A549 (cell line): ENCODE results near the gene NEU4. TPM values are rescaled to one million over a fixed set of nuclear protein-coding genes. Genes with fewer than 3 reads are reported as not detected.
A peak's percentile ranks its signal among the peaks of the same experiment; 100 is the strongest.

Experiments used
- ATAC-seq, 2 experiments: fragments of 200-7000 bp in 1 of 2; fragments of >200 bp in 1 of 2; cut with Nextera tagmentation in 1 of 2; cut with Tn5 transposase in 1 of 2; 3 replicates each; pipeline versions ENCODE4 v1.8.0 to v1.9.1; 2018 to 2020; ENCODE audit warnings: mild to moderate bottlenecking in 1 of 2, moderate library complexity in 1 of 2
- CTCF ChIA-PET: fragments of 300-600 bp; sonication (Branson Sonifier 250); formaldehyde crosslinking; extraction: SDS; loops from one replicate; lab custom pipeline; 2021; ENCODE audit warnings: antibody characterized with exemption, inconsistent platforms; lab: Yijun Ruan, JAX
- POLR2A ChIA-PET: fragments of 350-600 bp; formaldehyde crosslinking; extraction: SDS; loops from one replicate; lab custom pipeline; 2021; ENCODE audit warnings: antibody characterized with exemption, inconsistent platforms; lab: Yijun Ruan, JAX
- DNase-seq, 2 experiments: peaks; one replicate each; pipeline versions ENCODE4 v3.0.0 to v3.0.0-alpha.2; 2011 to 2016; ENCODE audit warnings: low read depth in 1 of 2, low spot score in 1 of 2
- FAIRE-seq: peaks from 2 replicates; lab custom pipeline; 2011; peaks lifted over from hg19 to GRCh38; lab: Jason Lieb, UNC
- H3K27ac ChIP-seq, 2 experiments: fragments of >200 bp; sonication (Bioruptor Twin); formaldehyde crosslinking; 3 replicates each; pipeline ENCODE4 v1.5.1; 2016 to 2017
- H3K4me1 ChIP-seq: fragments of >200 bp; sonication (Bioruptor Twin); formaldehyde crosslinking; 3 replicates; pipeline ENCODE4 v1.6.1; 2016
- H3K4me2 ChIP-seq: fragments of >200 bp; sonication (Bioruptor Twin); formaldehyde crosslinking; 3 replicates; pipeline ENCODE4 v1.6.1; 2016
- H3K4me3 ChIP-seq: fragments of >200 bp; sonication (Bioruptor Twin); formaldehyde crosslinking; 3 replicates; pipeline ENCODE4 v1.5.1; 2016
- H3K9me3 ChIP-seq: fragments of >200 bp; sonication (Bioruptor Twin); formaldehyde crosslinking; 3 replicates; pipeline ENCODE4 v1.6.1; 2016
- BHLHE40 ChIP-seq: IDR thresholded peaks from 2 replicates; pipeline ENCODE4 v1.6.1; 2012; ENCODE audit warnings: low read depth, low read length, inconsistent platforms
- CBX2 ChIP-seq: fragments of 200-600 bp; sonication (generic); IDR thresholded peaks from 2 replicates; pipeline ENCODE4 v1.6.1; 2016; ENCODE audit warnings: low read depth, mild to moderate bottlenecking, borderline replicate concordance
- CBX8 ChIP-seq: fragments of 200-600 bp; sonication (generic); IDR thresholded peaks from 2 replicates; pipeline ENCODE4 v1.6.1; 2016
- CEBPB ChIP-seq, 2 experiments: fragments of >200 bp in 1 of 2; sonication (Bioruptor Twin) in 1 of 2; formaldehyde crosslinking in 1 of 2; IDR thresholded peaks; 2 replicates each; pipeline ENCODE4 v1.6.1; 2012 to 2016
- CHD4 ChIP-seq: fragments of 200-600 bp; sonication (generic); IDR thresholded peaks from 2 replicates; pipeline ENCODE4 v1.6.1; 2016; ENCODE audit warnings: antibody characterized with exemption, mild to moderate bottlenecking, borderline replicate concordance
- FOSL2 ChIP-seq, 2 experiments: fragments of 450-650 bp in 1 of 2; fragments of >200 bp in 1 of 2; sonication (Bioruptor Twin) in 1 of 2; formaldehyde crosslinking; IDR thresholded peaks; 2 replicates each; pipeline versions ENCODE4 v1.5.0 to v1.6.1; 2016 to 2020; ENCODE audit warnings: mild to moderate bottlenecking in 1 of 2, moderate library complexity in 1 of 2
- HEYL ChIP-seq: fragments of 250-450 bp; sonication (Bioruptor Pico); IDR thresholded peaks from 2 replicates; pipeline ENCODE4 v1.8.0; 2021; ENCODE audit warnings: mild to moderate bottlenecking, moderate library complexity
- HOXA7 ChIP-seq: fragments of 250-450 bp; sonication (Bioruptor Pico); IDR thresholded peaks from 2 replicates; pipeline ENCODE4 v1.5.0; 2020; ENCODE audit warnings: mild to moderate bottlenecking, moderate library complexity
- HOXB13 ChIP-seq: fragments of 250-450 bp; sonication (Bioruptor Pico); IDR thresholded peaks from 2 replicates; pipeline ENCODE4 v1.5.0; 2020; ENCODE audit warnings: low read depth, mild to moderate bottlenecking, moderate library complexity
- HOXB5 ChIP-seq: fragments of 250-450 bp; sonication (Bioruptor Pico); IDR thresholded peaks from 2 replicates; pipeline ENCODE4 v1.5.0; 2020; ENCODE audit warnings: mild to moderate bottlenecking, moderate library complexity
- KDM1A ChIP-seq: fragments of 200-600 bp; sonication (generic); IDR thresholded peaks from 2 replicates; pipeline ENCODE4 v1.6.1; 2016; ENCODE audit warnings: low read depth, mild to moderate bottlenecking
- NR3C1 ChIP-seq: fragments of >200 bp; sonication (Bioruptor Twin); formaldehyde crosslinking; IDR thresholded peaks from 3 replicates; pipeline ENCODE4 v1.6.1; 2017
- POLR2A ChIP-seq: IDR thresholded peaks from 2 replicates; pipeline ENCODE4 v1.6.1; 2012; ENCODE audit warnings: mild to moderate bottlenecking, low read length
- RFX5 ChIP-seq: fragments of 450-650 bp; IDR thresholded peaks from 2 replicates; pipeline ENCODE4 v1.7.1; 2014; ENCODE audit warnings: antibody characterized with exemption, mild to moderate bottlenecking, moderate library complexity
- RNF2 ChIP-seq: fragments of 200-600 bp; sonication (generic); IDR thresholded peaks from 2 replicates; pipeline ENCODE4 v1.6.1; 2016; ENCODE audit warnings: low read depth, mild to moderate bottlenecking, antibody characterized with exemption, moderate library complexity, borderline replicate concordance
- SREBF2 ChIP-seq: fragments of 450-650 bp; IDR thresholded peaks from 2 replicates; pipeline ENCODE4 v1.6.1; 2014; ENCODE audit warnings: mild to moderate bottlenecking, moderate library complexity
- TFCP2L1 ChIP-seq: fragments of 250-450 bp; sonication (Bioruptor Pico); IDR thresholded peaks from 2 replicates; pipeline ENCODE4 v1.5.0; 2021; ENCODE audit warnings: mild to moderate bottlenecking
- TP53 ChIP-seq: fragments of 250-450 bp; sonication (Bioruptor Pico); IDR thresholded peaks from 2 replicates; pipeline ENCODE4 v1.5.0; 2021; ENCODE audit warnings: mild to moderate bottlenecking, moderate library complexity
- ZC3H11A ChIP-seq: fragments of 450-650 bp; IDR thresholded peaks from 2 replicates; pipeline ENCODE4 v1.6.1; 2014; ENCODE audit warnings: antibody characterized with exemption, mild to moderate bottlenecking
- ZFP36 ChIP-seq: fragments of 450-650 bp; IDR thresholded peaks from 2 replicates; pipeline ENCODE4 v1.6.1; 2014; ENCODE audit warnings: borderline replicate concordance; ENCODE audit not compliant: partially characterized antibody
- ZSCAN20 ChIP-seq: fragments of 250-450 bp; sonication (Bioruptor Pico); IDR thresholded peaks from 2 replicates; pipeline ENCODE4 v1.8.0; 2022; ENCODE audit warnings: mild to moderate bottlenecking, moderate library complexity
- WGBS: methylation state at CpG from one replicate; pipeline ENCODE4 v1.1.6; 2017; ENCODE audit errors: missing lambda C conversion rate; 5-methylcytosine and 5-hydroxymethylcytosine counted together
- polyA plus RNA-seq, 4 experiments: library from polyadenylated mRNA; depleted of rRNA in 3 of 4; stranded (reverse); fragments of >200 nt; fragmentation: RNase III in 1 of 4; extraction: RNeasy Plus Mini Kit Qiagen cat#74134 plus additional on column Dnase treatment in 1 of 4; gene quantifications; 2 replicates in 3 of 4; 3 replicates in 1 of 4; pipeline ENCODE4 v1.2.3, GENCODE V29; 2011 to 2017
- TF ChIP-seq, protein P1 (sequence below): fragments of 250-450 bp; sonication (Bioruptor Pico); IDR thresholded peaks from 2 replicates; pipeline ENCODE4 v1.5.0; 2021; ENCODE audit warnings: mild to moderate bottlenecking, moderate library complexity, borderline replicate concordance
- TF ChIP-seq, protein P2 (sequence below): IDR thresholded peaks from 2 replicates; pipeline ENCODE4 v1.6.1; 2012; ENCODE audit warnings: low read depth, borderline replicate concordance
- TF ChIP-seq, protein P3 (sequence below): fragments of 150-350 bp; IDR thresholded peaks from 2 replicates; pipeline ENCODE4 v1.6.1; 2014; ENCODE audit warnings: low read depth, mild to moderate bottlenecking, low read length
- TF ChIP-seq, protein P4 (sequence below): fragments of >200 bp; sonication (Bioruptor Twin); formaldehyde crosslinking; IDR thresholded peaks from 3 replicates; pipeline ENCODE4 v1.6.1; 2016

The NEU4 gene
- polyA plus RNA-seq, 2 of the 4 experiments (the other 2 are of a cell fraction), result 0.13 to 0.19 TPM

DNA sequence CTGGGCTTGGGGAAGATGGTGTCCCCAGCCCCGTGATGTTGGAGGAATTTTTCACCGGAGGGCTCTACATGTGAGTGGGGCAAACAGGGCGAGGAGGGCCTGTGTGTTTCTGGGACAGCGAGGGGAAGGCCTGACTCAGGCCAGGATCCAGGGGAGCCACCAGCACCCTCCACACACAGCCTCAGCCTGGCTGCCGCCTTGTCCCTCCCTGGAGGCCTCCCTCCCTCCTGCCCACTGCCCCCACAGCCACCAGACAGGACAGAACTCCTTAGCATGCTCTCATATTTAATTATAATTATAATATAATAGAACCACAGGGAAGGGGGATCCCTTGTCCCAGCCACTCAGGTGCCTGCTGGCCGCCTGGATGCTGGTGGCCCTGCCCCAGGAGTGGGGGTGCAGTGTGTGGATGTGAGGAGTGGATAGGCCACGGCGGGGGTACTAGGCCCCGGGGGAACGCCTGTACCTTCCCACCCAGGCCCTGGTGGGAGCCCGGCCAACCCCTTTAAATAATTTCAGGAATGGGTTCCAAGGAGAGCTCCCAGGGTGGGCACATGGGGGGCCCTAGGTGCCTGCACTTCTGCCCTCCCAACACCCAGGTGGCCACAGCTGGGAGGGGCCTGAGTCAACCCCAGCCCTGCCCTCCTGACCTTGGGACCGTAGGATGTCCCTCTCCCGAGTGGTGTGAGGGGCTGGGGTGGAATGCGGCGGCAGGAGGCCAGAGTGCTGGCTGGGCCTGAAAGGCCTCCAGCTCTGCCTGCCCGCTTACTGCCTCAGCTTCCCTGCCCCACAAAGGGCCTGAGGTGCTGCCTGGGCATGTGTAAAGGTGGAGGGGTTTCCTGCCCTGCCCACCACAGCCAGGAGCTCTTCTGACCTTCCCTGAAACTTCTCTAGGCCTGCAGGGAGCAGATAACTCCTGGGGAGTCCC, 40.9 kb downstream of the NEU4 start:
- 65% methylated on average over 16 of the region's 16 CpGs for WGBS
- no peaks in the 10 kb centered on the region; the same call in 2 of the 3 replicates for H3K4me1 ChIP-seq
- POLR2A ChIA-PET, result no interaction called here
- TF ChIP-seq BHLHE40 (no peak), FOSL2 (IDR thresholded peaks at IDR 0.05) (no peak), FOSL2 (CRISPR knock-in tag; IDR thresholded peaks at IDR 0.05) (no peak)
- no peaks in the 10 kb centered on the region for H3K9me3 ChIP-seq
- DNase-seq (no peak), FAIRE-seq (no peak), ATAC-seq (no peak)
- CTCF ChIA-PET, result interaction anchor here (1.0 kb wide), 1 partner anchor 29 kb away, joined by 3 read pairs; no protein-coding TSS in a partner anchor
- no peak overlapping the region for H3K4me3 ChIP-seq
- H3K4me2 ChIP-seq, result no peak overlapping the region
- H3K27ac ChIP-seq, result no peak overlapping the region

DNA sequence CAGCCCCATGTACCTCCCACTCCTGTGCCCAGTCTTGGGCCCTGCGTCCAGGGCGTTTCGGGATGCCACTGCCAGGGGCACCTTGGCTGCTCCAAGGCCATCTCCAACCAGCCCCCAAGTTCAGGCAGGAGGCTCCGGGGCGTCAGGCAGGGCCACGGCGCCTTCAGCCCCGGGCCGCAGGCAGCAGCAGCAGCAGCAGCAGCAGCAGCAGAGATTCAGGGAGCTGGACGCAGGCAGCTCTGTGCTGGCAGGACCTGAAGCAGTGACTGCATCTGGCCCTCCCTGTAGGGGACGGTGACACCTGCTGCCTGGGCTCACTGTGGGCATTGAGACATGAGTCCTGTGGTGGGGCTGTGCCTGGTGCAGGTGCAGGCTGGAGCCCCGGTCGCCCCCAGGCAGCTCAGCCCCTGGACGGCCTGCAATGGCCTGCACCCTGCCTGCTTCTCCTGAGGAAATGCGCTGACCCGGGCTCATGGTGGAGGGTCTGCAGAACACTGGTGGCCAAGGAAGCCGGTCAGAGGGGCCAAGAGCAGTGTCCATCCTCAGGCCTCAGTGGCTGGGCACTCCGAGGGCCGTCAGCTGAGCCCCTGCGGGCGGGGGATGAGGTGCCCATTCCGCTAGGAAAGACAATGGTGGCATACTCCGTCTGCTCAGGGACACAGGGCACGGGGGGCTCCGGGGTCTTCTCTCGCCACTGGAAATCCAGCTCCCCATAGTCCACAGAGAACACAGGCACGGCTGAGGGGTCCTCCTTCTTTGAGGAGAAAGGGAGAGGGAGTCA, 41.7 kb downstream of the NEU4 start:
- Histone ChIP-seq H3K4me2 (no peak overlapping the region), H3K4me1 (no peaks in the 10 kb centered on the region), H3K9me3 (no peaks in the 10 kb centered on the region)
- POLR2A ChIA-PET, result no interaction called here
- ATAC-seq (peak in 1 of 2 experiments; percentile 14; a peak in 2 of 6 replicates), DNase-seq (no peak), FAIRE-seq (no peak)
- CTCF ChIA-PET, result interaction anchor here (1.0 to 1.2 kb wide), 2 partner anchors 18 to 28 kb away, joined by 3 to 4 read pairs; no protein-coding TSS in a partner anchor
- TF ChIP-seq CHD4, result no peak
- no peak for TF ChIP-seq ZSCAN20 (CRISPR knock-in tag)
- TF ChIP-seq, protein P1, sequence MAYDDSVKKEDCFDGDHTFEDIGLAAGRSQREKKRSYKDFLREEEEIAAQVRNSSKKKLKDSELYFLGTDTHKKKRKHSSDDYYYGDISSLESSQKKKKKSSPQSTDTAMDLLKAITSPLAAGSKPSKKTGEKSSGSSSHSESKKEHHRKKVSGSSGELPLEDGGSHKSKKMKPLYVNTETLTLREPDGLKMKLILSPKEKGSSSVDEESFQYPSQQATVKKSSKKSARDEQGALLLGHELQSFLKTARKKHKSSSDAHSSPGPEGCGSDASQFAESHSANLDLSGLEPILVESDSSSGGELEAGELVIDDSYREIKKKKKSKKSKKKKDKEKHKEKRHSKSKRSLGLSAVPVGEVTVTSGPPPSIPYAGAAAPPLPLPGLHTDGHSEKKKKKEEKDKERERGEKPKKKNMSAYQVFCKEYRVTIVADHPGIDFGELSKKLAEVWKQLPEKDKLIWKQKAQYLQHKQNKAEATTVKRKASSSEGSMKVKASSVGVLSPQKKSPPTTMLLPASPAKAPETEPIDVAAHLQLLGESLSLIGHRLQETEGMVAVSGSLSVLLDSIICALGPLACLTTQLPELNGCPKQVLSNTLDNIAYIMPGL (CRISPR knock-in tag), result no peak
- TF ChIP-seq SREBF2, result no peak
- TF ChIP-seq CBX8, result no peak
- no peak for TF ChIP-seq HOXB13
- no peak for TF ChIP-seq RFX5
- TF ChIP-seq, protein P2, sequence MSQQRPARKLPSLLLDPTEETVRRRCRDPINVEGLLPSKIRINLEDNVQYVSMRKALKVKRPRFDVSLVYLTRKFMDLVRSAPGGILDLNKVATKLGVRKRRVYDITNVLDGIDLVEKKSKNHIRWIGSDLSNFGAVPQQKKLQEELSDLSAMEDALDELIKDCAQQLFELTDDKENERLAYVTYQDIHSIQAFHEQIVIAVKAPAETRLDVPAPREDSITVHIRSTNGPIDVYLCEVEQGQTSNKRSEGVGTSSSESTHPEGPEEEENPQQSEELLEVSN, result no peak
- TF ChIP-seq HOXB5 (CRISPR knock-in tag), result no peak
- TF ChIP-seq ZC3H11A, result no peak
- no peak for TF ChIP-seq BHLHE40
- no peak for TF ChIP-seq NR3C1
- TF ChIP-seq, all 56 proteins: peak for 0
- no peak overlapping the region for H3K4me3 ChIP-seq
- WGBS, result 51% methylated on average over 10 of the region's 27 CpGs
- no peak overlapping the region for H3K27ac ChIP-seq

DNA sequence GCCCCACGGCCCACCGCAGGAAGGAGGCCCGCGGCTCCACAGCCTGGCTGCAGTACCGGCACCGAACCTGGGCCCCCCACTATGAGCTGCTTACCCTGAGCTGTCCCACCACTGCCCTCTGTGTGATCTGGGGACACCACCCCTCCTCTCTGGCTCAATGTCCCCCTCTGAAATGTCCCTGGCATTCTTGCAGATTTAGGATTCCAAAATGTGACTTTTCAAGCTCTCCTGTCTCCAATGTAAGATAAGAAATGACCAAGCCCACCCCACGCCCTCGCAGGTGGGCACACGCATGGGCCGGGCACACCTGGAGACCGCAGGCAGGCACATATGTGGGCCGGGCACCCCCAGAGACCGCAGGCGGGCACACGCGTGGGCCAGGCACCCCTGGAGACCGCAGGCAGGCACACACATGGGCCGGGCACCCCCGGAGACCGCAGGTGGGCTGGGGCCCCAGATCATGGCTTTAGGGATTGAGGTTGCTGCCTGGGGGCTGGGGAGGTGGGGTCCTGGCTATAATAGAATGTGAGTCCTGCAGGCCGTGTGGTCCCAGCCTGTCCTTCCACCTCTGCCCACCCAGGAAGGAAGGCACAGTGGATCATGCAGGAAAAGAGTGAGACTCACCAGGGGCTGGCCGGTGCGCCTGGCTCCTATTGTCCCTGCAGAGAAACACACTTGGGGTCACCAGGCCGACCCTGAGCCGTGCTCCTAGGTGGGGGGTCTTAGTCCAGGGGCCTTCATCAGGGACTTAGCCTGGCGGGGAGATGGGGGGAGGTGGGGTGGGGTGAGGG, 42.5 kb downstream of the NEU4 start:
- no peak for FAIRE-seq
- no peaks in the 10 kb centered on the region for H3K4me1 ChIP-seq
- WGBS, result 85% methylated on average over 7 of the region's 26 CpGs
- no peak overlapping the region for H3K27ac ChIP-seq
- no peaks in the 10 kb centered on the region for H3K9me3 ChIP-seq
- ATAC-seq, result no peak
- H3K4me3 ChIP-seq, result no peak overlapping the region
- ChIA-PET POLR2A (no interaction called here), CTCF (interaction anchor here (1.2 to 1.3 kb wide), 2 partner anchors 17 to 27 kb away, joined by 4 read pairs; no protein-coding TSS in a partner anchor)
- DNase-seq, result no peak
- H3K4me2 ChIP-seq, result no peak overlapping the region
- TF ChIP-seq KDM1A (no peak), CHD4 (no peak), FOSL2 (IDR thresholded peaks at IDR 0.05) (no peak), FOSL2 (CRISPR knock-in tag; IDR thresholded peaks at IDR 0.05) (no peak), CBX2 (no peak), POLR2A (no peak), TP53 (CRISPR knock-in tag) (no peak), SREBF2 (no peak), BHLHE40 (no peak), HOXA7 (CRISPR knock-in tag) (no peak), CBX8 (no peak), HEYL (CRISPR knock-in tag) (no peak), RNF2 (no peak), TFCP2L1 (CRISPR knock-in tag) (no peak), ZFP36 (no peak), CEBPB (IDR thresholded peaks at IDR 0.05) (no peak)
- TF ChIP-seq, protein P3, sequence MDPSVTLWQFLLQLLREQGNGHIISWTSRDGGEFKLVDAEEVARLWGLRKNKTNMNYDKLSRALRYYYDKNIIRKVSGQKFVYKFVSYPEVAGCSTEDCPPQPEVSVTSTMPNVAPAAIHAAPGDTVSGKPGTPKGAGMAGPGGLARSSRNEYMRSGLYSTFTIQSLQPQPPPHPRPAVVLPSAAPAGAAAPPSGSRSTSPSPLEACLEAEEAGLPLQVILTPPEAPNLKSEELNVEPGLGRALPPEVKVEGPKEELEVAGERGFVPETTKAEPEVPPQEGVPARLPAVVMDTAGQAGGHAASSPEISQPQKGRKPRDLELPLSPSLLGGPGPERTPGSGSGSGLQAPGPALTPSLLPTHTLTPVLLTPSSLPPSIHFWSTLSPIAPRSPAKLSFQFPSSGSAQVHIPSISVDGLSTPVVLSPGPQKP, result no peak
- TF ChIP-seq, protein P4, sequence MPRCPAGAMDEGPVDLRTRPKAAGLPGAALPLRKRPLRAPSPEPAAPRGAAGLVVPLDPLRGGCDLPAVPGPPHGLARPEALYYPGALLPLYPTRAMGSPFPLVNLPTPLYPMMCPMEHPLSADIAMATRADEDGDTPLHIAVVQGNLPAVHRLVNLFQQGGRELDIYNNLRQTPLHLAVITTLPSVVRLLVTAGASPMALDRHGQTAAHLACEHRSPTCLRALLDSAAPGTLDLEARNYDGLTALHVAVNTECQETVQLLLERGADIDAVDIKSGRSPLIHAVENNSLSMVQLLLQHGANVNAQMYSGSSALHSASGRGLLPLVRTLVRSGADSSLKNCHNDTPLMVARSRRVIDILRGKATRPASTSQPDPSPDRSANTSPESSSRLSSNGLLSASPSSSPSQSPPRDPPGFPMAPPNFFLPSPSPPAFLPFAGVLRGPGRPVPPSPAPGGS, result no peak
